IPS DF 4.7 (cell line): ENCODE data around the gene PRPSAP1.

Experiments used
- DNase-seq: peaks from one replicate; pipeline ENCODE4 v3.0.0-alpha.2; 2013; ENCODE audit warnings: low spot score; ENCODE audit errors: extremely low read depth

PRPSAP1 gene

GRCh38 chr17:76383546-76384221, 30.0 kb upstream of the PRPSAP1 start:
- DNase-seq, result no peak

DNA sequence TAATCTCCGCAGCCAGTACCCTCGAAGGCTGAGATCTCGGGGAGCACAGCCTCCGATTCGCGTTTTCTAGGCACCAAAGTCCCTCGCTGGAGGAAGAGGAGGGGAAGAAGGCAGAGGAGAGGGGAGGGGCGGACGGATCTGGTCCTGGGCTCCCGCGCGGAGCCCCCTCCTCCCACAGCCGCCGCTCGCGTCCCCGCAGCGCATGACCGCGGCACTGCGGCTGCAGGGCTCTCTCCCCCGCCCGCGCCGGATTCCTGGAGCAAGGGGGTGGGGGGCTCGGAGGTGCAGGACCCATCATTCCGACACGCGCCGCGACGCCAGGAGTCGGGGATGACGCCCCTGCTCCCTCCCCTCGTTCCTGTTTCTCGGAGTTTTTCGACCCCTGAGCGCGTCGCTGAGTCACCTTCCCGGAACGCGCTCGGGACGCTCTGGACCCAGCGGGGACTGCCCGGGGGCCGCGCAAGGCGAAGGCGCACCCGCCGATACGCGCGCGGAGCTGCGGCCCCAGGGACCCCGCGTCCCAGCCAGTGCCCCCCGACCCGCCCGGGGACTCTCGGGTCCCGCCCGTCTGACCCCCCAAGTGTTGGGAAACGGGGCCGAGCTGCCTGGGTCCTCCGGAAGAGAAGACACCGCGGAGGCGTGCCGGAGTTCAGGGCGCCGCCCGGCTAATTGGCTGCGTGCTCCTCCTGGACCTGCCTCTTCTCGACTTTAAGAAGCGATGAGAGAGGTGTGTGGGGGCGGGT, 29.3 kb upstream of the PRPSAP1 start:
- DNase-seq, result no peak

DNA sequence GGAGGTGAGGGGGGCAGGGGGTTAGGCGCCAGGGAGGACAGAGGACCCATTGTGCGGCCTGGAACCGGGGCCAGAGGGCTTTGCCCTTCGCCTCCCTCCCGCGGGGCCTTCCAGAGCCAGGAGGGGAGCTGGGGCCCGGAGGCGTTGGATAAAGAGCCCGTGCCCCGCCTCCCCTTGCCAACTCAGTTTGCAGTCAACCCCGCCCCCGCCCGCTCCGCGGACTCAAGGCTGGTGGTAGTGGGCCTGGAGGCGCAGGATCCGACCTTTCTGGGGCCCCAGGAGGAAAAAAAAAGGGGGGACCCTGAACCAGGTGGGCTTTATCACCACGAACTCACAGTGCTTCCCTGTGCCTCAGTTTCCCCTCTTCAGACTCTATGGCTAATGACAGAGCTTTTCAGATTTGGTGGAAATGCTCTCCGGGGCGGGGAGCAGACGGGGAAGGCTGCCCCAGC, 28.7 kb upstream of the PRPSAP1 start:
- no peak for DNase-seq

DNA sequence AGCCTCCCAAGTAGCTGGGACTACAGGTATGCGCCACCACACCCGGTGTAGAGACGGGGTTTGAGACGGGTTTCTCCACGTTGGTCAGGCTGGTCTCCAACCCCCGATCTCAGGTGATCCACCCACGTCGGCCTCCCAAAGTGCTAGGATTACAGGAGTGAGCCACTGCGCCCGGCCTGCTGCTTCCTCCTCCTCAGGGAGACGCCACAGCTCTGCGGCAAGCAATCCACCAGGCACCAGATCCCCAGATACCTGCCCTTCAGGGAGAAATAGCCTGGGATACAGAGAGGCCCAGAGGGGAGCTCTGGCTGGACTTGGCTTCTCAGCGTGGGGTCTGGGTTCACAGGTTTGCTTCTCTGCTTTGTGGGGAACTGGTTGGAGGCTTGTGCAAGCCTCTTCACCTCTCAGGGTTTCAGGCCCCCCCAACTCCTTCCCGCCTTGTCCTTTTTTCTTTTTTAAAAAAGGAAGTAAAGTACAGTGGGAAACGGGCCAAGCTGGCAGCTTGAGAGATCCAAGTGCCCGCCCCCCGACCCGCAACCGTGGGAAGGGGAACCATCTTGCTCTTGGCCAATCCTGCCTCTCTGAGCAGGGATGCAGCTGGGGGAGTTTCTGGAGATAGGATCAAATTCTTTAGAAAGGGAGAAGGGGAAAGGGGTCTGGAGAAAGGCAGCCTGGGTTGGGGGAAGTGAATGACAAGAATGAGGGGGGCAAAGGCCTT, 28.1 kb upstream of the PRPSAP1 start:
- no peak for DNase-seq

DNA sequence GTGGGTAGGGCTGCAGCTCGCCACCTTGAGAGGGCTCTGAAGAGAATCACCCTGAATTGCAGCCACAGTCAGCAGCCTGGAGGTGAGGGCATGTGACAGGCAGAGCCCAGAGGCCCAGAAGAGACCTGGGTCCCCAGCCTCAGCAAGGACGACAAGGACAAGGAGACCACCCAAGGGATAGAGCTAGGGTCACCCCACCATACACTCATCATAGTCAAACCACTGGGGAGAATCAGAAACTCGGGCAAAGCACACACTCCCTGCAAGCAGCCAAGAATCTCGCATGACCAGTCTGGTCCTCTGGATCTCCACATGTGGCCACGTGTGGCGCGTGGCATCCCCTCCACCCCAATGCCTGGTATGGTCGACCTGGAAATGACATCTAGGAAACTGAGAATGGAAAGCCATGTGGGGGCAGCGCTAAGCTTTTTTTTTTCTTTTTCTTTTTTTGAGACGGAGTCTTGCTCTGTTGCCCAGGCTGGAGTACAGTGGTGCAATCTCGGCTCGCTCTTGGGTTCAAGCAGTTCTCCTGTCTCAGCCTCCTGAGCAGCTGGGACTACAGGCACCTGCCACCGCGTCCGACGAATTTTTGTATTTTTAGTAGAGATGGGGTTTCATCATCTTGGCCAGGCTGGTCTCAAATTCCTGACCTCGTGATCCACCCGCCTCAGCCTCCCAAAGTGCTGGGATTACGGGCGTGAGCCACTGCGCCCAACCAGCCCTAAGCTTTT, 26.1 kb upstream of the PRPSAP1 start:
- DNase-seq, result no peak

- DNase-seq, result no peak
These were observed 25.5 kb upstream of the PRPSAP1 start for GRCh38 chr17:76379275-76379641.

- no peak for DNase-seq
These were observed 25.0 kb upstream of the PRPSAP1 start for GRCh38 chr17:76378548-76379274.

GRCh38 chr17:76376318-76377133, 22.8 kb upstream of the PRPSAP1 start:
- no peak for DNase-seq

- DNase-seq, result no peak
These were observed 18.2 kb upstream of the PRPSAP1 start for GRCh38 chr17:76371656-76372628.

DNA sequence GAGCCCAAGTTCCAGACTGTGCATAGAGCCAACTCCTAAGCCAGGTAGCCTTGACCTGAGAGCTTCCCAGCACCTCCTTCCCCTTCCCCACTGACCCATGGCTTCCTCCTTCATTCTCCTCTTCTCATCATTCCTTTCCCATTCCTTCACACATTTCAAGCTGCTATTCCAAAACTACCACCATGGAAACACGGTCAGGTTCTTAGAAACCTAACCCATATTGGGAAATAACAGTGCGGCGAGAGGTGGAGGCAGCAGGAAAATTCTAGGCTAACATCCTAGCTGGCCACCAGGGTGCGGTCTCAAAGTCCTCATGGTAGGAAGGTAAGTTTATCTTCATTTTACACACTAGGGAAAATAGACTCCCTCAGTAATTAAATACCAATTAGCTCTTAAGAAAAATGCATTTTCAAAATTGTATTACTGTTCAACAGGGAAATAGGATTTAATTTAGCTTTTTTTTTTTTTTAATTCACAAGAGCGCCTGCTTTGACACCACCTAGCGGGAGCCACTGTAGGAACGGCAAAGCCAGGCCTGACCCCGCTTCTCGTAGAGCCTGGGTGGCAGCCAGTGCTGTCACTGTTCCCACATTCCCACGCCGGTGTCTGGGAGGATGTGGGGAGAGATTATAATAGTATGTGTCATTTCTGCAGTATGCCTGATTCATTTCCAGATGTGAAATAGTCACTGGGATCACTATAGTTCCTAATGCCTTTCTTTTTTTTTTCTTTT, 16.7 kb upstream of the PRPSAP1 start:
- no peak for DNase-seq

DNA sequence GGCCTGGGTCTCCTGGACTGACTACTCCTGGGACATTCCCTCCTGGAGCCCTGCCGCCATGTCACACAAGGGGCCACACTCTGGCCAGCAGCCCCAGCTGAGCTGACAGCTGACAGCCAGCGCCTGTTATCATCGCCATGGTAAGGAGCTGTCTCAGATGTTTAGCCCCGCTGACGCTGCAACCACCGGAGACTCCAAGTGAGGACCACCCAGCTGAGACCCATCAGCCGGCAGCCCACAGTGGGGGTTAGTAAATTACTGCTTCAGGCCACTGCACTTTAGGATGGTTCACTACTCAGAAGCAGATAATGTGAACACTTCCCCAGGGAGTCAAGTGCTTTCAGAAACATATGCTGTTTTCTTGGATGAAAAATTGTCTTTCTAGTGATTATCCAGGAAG, 16.1 kb upstream of the PRPSAP1 start:
- no peak for DNase-seq

- no peak for DNase-seq
These were observed 15.7 kb upstream of the PRPSAP1 start for GRCh38 chr17:76369379-76369778.

DNA sequence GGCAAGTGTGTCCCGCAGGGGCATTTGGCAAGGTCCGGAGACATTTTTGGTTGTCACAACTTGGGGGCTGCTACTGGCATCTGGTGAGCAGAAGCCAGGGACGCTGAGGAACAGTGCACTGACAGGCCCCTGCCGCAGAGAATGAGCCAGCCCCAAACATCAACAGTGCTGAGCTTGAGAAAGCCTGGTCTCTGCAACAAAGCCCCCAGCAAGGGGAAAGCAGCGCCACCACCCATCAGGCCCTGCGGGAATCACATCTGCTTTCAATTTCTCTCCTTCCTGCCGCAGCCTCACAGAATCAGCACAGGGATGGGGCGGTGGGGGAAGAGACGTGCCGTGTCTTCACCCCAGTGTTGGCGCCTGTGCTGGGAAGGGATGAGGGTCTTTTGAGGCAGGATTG, 14.8 kb upstream of the PRPSAP1 start:
- DNase-seq, result no peak

DNA sequence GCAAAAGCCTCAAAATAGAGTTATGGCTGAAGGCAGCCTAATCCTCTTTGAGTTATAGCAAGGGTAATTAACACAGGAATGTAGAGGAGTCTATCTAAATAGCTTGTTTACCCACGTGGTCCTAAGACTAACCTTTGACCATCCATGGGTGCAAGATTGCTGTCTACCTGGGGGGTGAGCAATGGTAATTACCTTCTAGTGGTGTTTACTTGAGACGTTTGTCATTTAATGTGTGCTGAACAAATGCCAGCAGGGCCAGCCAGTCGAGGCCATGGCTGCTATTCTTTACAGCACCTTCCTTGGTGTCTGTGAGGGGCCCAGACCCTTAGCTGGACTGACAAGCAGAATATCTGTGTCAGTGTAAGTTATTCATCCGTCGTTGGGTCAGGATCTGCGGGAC, 13.9 kb upstream of the PRPSAP1 start:
- DNase-seq, result no peak

- DNase-seq, result no peak
These were observed 12.5 kb upstream of the PRPSAP1 start for GRCh38 chr17:76366247-76366646.

DNA sequence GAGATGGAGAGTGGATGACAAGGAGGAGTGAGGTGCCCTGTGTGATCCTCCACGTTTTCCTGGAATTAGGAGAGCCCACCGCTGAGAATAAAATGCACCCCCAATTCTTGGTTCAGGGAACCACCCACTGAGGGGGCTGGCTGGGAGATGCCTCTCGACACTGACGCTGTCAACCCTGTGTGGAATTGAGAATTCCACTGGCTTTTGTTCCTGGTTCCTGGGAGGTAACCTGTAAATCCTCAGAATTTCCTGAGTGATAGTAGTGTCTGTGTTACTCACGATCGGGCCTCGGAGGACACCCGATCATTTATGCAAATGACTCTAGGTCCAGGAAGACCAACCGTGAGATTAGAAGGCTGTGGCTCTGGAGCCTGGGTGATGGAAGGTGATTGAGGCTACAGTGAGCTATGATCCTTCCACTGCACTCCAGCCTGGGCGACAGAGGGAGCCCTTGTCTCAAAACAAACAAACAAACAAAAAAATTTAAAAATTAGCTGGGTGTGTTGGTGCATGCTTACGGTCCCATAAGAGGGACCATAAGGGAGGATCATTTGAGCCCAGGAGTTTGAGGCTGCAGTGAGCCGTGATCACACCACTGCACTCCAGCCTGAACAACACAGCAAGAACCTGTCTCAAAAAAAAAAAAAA, 11.7 kb upstream of the PRPSAP1 start:
- no peak for DNase-seq

GRCh38 chr17:76363107-76363842, 9.6 kb upstream of the PRPSAP1 start:
- DNase-seq, result no peak
